Epidermal melanocyte (primary cell): ENCODE results near the gene TBC1D22A.

Experiments
- DNase-seq: peaks from one replicate; pipeline ENCODE4 v3.0.0; 2011; ENCODE audit warnings: low spot score; ENCODE audit not compliant: insufficient read length

The TBC1D22A gene

GRCh38 chr22:46953968-46954765, 191.7 kb downstream of the TBC1D22A start:
- DNase-seq, result no peak

DNA sequence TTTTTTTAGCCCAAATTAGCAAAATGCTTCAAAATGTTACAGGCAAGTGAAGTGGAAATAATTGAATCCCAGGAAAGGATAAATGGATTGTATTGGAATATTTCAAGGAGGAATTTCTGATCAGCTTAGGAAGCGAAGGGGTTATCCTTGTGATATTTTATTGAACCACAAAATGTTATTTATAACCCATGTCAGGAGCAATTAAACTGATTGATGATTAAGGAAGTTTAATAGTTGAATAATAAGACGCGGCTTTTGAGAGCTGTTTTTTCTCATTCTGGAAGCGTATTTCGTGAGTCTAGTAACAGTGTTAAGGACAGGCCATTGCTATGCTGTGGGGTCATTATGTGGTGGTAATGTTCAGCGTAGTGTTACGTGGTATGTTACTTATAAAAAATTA, 192.3 kb downstream of the TBC1D22A start:
- no peak for DNase-seq

GRCh38 chr22:46956498-46957215, 194.2 kb downstream of the TBC1D22A start:
- DNase-seq, result no peak

- no peak for DNase-seq
Observed at GRCh38 chr22:46957521-46957920, 195.1 kb downstream of the TBC1D22A start.

- DNase-seq, result no peak
Observed at GRCh38 chr22:46958191-46958590, 195.7 kb downstream of the TBC1D22A start.

DNA sequence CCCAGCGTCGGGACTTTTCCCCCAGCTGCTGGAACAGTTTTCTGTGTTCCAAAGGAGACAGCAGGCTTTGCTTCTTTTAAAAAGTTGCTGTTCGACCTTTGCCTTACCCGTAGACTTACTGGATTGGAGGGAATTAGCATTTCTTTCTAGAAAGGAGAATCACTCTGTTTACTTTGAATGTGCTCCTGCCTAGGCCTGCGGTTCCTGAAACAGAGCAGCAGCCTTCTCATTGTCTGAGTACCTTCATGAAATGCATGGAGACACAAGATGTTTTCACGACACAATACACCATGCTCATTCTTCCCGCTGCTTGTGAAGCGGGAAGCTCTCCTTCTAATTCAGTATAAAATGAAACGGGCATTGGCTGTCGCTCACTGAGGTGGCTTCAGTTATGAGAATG, 196.2 kb downstream of the TBC1D22A start:
- DNase-seq, result no peak

GRCh38 chr22:46959369-46959768, 196.9 kb downstream of the TBC1D22A start:
- DNase-seq, result no peak

- no peak for DNase-seq
Observed at GRCh38 chr22:46961591-46962295, 199.3 kb downstream of the TBC1D22A start.

DNA sequence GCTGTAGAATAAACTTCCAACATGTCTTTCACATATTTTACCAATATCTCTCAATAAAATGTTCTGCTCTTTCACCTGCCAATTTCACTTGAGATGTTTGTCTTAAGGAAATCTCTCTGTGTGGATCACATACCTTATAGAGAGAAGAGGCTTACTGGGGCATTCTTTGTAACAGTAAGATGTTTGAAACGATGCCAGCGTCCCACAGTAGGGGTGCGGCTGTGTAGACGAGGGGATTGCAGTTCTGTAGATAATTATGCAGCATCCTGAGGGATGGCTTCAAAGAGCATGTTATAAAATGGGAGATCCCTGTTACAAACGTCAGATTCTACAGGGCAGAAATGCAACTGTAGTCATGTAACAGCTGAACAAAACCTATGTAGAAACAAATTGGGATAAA, 200.0 kb downstream of the TBC1D22A start:
- no peak for DNase-seq

DNA sequence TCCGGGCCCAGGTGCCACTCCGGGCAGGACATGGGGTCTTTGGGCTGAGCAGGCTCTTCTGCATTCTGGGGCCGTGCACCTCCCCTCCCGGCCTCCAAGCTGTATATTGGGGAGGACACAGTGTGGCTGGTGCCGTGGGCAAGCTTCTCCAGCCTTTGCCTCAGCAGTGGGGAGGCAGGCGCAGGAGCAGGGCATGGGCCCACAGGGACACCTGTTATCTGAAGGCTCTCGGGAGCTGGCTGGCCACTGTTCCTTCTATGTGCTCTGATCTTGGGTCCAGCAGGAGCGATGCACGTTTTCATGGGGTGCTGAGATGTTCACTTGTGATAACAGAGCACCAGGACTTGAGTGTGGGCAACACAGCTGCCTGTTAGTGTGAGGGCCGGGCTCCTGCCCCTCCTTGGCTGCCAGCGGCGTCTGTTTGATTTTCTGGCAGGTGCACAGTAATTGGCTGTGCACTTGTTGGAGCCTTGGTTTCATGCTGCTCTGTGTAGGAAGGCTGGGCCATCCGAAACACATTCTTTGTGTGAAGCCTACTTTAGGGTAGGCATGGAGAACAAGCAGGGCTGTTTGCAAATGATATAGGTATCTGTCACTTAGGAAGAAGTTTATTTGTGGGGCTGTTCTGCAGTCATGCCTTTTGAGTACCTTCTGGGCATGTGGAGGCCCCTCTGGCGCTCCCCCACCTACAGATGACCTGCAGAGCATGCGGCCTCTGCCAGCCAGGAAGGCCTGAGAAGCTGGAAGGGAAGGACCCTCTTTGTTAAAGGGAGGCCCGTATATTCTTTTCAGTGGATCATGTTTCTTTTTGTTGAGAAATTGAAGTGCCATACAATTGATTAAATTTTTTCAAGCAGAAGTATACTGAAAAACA, 201.5 kb downstream of the TBC1D22A start:
- no peak for DNase-seq

- DNase-seq, result no peak
Observed at GRCh38 chr22:46964773-46965550, 202.5 kb downstream of the TBC1D22A start.

DNA sequence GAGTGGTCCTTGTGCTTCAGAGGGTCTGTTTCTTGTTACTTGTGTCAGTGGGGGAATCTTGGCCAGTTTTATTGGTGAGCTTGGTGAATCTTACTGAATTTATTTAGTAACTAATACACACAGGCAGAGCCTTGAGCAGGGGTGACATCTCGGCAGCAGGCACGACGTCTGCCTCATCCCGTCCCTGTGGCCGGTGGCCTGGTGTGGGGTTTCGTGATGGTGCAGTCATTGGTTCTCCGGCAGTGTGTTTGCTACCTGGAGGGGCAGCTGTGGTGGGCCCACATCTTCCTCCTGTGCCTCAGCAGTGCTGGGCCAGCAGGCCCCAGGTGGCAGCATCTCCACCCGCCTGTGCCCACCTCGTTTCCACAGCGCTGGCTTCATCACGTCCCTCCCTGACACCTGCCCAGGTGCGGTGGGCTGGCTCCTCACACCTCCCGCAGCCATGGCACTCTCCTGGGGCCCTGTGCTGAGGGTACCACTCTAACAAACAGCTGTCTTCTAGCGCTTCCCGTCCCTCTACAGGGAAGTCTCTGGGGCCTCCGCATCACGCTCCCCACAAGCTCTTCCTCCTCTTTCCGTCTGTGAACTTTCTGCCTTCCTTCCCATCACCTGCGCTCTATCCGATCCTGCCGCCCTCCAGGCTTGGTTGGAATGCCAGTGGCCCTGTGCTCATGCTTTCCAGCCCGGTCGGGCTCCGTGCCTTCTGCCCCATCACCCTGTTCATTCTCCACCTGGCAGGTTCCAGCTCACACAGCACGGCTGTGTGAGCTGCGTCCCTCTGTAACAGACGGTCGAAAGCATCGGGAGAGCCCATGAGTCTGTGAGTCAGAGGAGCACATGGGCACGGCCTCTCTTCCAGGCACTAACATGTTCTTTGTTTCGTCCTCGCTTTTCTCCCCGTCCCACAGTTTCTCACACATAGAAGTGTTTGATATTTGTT, 203.4 kb downstream of the TBC1D22A start:
- no peak for DNase-seq

- DNase-seq, result peak; percentile 75
Observed at GRCh38 chr22:46966495-46966845, 204.0 kb downstream of the TBC1D22A start.

GRCh38 chr22:46966846-46967245, 204.4 kb downstream of the TBC1D22A start:
- no peak for DNase-seq

DNA sequence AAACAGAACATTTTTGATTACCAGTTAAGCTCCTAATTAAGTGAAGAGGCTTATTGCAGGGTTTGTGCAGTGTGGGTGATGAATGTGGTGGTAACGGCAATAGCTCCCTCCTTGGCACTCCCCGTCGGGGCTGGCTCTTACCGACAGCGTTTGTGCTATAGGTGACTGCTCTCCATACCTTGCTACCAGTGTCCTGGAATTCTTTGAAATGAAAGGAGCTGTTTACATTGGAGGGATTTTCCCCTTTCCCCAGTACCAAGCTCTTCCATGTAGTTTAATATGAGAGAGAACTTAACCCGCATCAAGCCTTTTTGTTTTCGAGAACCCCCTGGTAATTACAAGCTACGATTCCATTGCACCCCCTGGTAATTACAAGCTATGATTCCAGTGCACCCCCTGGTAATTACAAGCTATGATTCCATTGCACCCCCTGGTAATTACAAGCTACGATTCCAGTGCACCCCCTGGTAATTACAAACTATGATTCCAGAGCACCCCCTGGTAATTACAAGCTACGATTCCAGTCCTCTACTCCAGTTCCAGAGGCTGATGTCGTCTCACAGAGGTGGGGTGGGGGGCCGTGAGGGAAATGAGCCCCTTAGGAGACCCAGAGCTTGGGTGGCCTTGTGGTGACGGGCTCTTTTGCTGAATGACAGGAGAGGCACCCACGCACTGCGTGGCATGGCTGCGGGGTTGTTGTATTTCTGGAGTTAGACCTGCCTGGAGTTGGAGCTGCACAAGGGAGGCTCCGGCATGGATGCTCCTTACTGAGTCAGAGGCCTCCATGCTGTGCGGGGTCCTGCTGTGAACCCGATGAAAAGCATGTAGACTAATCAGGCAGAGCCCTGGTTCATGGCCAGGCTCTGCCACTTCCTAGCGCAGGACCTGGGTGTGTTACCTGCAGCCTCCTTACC, 205.3 kb downstream of the TBC1D22A start:
- no peak for DNase-seq

GRCh38 chr22:46968359-46968740, 205.9 kb downstream of the TBC1D22A start:
- no peak for DNase-seq

- no peak for DNase-seq
Observed at GRCh38 chr22:46968848-46969247, 206.4 kb downstream of the TBC1D22A start.

DNA sequence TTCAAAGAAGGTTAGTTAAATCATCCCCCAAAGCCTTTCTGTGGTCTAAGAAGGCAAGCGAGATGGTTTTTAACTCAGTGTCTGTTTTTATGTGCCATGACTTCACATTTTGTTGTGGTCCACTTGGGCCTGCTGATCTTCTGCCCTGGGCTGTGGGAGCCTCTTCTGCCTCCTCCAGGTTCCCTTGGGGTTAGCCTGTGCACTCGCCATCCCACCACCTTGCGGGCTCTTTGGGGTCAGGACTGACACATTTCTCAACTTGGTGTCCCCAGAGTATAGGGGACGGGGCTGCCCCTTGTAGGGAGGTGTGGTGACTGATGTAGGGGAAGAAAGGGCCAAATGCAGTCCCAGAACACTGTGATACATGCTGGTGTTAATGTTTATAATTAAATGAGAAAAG, 207.0 kb downstream of the TBC1D22A start:
- no peak for DNase-seq
